HEK293 (cell line): Measurements from ENCODE around the gene OR5J2.

Experiments
- BCL11B ChIP-seq: fragments of 450-650 bp; formaldehyde crosslinking; IDR thresholded peaks from 2 replicates; pipeline ENCODE4 v1.5.1; 2016; ENCODE audit warnings: low read depth, missing biosample characterization, missing genetic modification characterization
- CTCF ChIP-seq: fragments of 450-650 bp; formaldehyde crosslinking; IDR thresholded peaks from 2 replicates; pipeline ENCODE4 v1.5.1; 2016; ENCODE audit warnings: missing biosample characterization, missing genetic modification characterization
- RBAK ChIP-seq: fragments of 450-650 bp; formaldehyde crosslinking; IDR thresholded peaks from 2 replicates; pipeline ENCODE4 v1.5.1; 2016; ENCODE audit warnings: missing biosample characterization, missing genetic modification characterization
- TCF7L2 ChIP-seq: IDR thresholded peaks from 2 replicates; pipeline ENCODE4 v1.6.1; 2011; ENCODE audit warnings: low read depth, mild to moderate bottlenecking, inconsistent platforms, low read length, moderate library complexity, borderline replicate concordance
- YY1 ChIP-seq: fragments of 450-650 bp; formaldehyde crosslinking; IDR thresholded peaks from 2 replicates; pipeline ENCODE4 v1.5.1; 2018; ENCODE audit warnings: missing biosample characterization, missing genetic modification characterization
- ZBTB8A ChIP-seq: fragments of 450-650 bp; formaldehyde crosslinking; IDR thresholded peaks from 2 replicates; pipeline ENCODE4 v1.5.1; 2016; ENCODE audit warnings: missing biosample characterization, missing genetic modification characterization
- ZNF214 ChIP-seq: fragments of 450-650 bp; formaldehyde crosslinking; IDR thresholded peaks from 2 replicates; pipeline ENCODE4 v1.5.1; 2017; ENCODE audit warnings: missing biosample characterization, mild to moderate bottlenecking, missing genetic modification characterization, borderline replicate concordance

- TF ChIP-seq CTCF (tag by site-specific recombination) (no peak), ZBTB8A (tag by site-specific recombination) (no peak), BCL11B (tag by site-specific recombination) (no peak), ZNF214 (tag by site-specific recombination) (no peak), TCF7L2 (no peak), YY1 (no peak), RBAK (tag by site-specific recombination) (no peak)
These were observed 7.0 kb downstream of the OR5J2 start for GRCh38 chr11:56183459-56183858.
